Lower lobe of right lung (tissue), 2 donors: ENCODE measurements around the gene SASH1. TPM values are rescaled to one million over a fixed set of nuclear protein-coding genes. Genes with fewer than 3 reads are reported as not detected.
A peak's percentile ranks its signal among the peaks of the same experiment; 100 is the strongest.

ENCODE experiments used
- ATAC-seq, 2 donors: fragments of 200-7000 bp; cut with Tn5 transposase; one replicate each; pipeline ENCODE4 v1.9.1; 2020 to 2022; ENCODE audit warnings: mild to moderate bottlenecking in 2 of 2, moderate library complexity in 2 of 2
- DNase-seq: peaks from one replicate; pipeline ENCODE4 v3.0.0-alpha.2; 2020
- H3K27ac ChIP-seq: fragments of 200-600 bp; one replicate; pipeline ENCODE4 v1.8.0; 2022
- H3K27me3 ChIP-seq: fragments of 200-600 bp; one replicate; pipeline ENCODE4 v1.8.0; 2022; ENCODE audit warnings: low read depth
- H3K36me3 ChIP-seq: fragments of 200-600 bp; one replicate; pipeline ENCODE4 v1.8.0; 2022; ENCODE audit warnings: mild to moderate bottlenecking
- H3K4me1 ChIP-seq: fragments of 200-600 bp; one replicate; pipeline ENCODE4 v1.8.0; 2022
- H3K4me3 ChIP-seq: fragments of 200-600 bp; one replicate; pipeline ENCODE4 v1.8.0; 2022; ENCODE audit warnings: mild to moderate bottlenecking
- H3K9me3 ChIP-seq: fragments of 200-600 bp; one replicate; pipeline ENCODE4 v1.8.0; 2022
- CTCF ChIP-seq: fragments of 200-600 bp; IDR thresholded peaks from one replicate; pipeline ENCODE4 v1.8.0; 2022; ENCODE audit warnings: antibody characterized with exemption, mild to moderate bottlenecking
- intact Hi-C: fragments of 100-400 bp; cut with DNase I; formaldehyde crosslinking; loops from one replicate; pipeline ENCODE4 v1.11.0; 2022
- total RNA-seq: library from RNA; stranded (reverse); fragmentation: NEBNext Ultra II Directional; extraction: Animal tissue kit (Norgen Biotek cat#: 25700); gene quantifications from one replicate; pipeline ENCODE4 v1.2.1, GENCODE V29; 2021
- donor health status: DM: no; HTN: yes; CAD: no; lungs with severe emphysema.

The SASH1 gene
- total RNA-seq, 1 donor from 2014 or later, result 103 TPM

GRCh38 chr6:148517470-148517869, 174.8 kb downstream of the SASH1 start:
- H3K36me3 ChIP-seq, result peaks cover 60% of the 10 kb centered on the region
- H3K4me1 ChIP-seq, result peaks cover 28% of the 10 kb centered on the region
- intact Hi-C loops, result no loop called here
- no peaks in the 10 kb centered on the region for H3K27me3 ChIP-seq
- DNase-seq (no peak), ATAC-seq (no peak)
- H3K4me3 ChIP-seq, result no peak overlapping the region
- TF ChIP-seq CTCF, result no peak
- no peak overlapping the region for H3K27ac ChIP-seq
- H3K9me3 ChIP-seq, result no peaks in the 10 kb centered on the region

GRCh38 chr6:148518511-148519156, 176.0 kb downstream of the SASH1 start:
- Histone ChIP-seq H3K27ac (no peak overlapping the region), H3K4me3 (no peak overlapping the region), H3K4me1 (peaks cover 18% of the 10 kb centered on the region), H3K36me3 (peaks cover 60% of the 10 kb centered on the region), H3K27me3 (no peaks in the 10 kb centered on the region), H3K9me3 (no peaks in the 10 kb centered on the region)
- no peak for DNase-seq
- TF ChIP-seq CTCF, result no peak
- intact Hi-C loops, result no loop called here
- ATAC-seq, result no peak

- no peak for TF ChIP-seq CTCF
- intact Hi-C loops, result no loop called here
- ATAC-seq (peak in 1 of 2 donors; percentile 12), DNase-seq (no peak)
- Histone ChIP-seq H3K9me3 (no peaks in the 10 kb centered on the region), H3K4me3 (no peak overlapping the region), H3K27ac (no peak overlapping the region), H3K4me1 (peaks cover 18% of the 10 kb centered on the region), H3K27me3 (no peaks in the 10 kb centered on the region), H3K36me3 (peaks cover 67% of the 10 kb centered on the region)
Observed at GRCh38 chr6:148520109-148520841, 177.6 kb downstream of the SASH1 start.

GRCh38 chr6:148521158-148521557, 178.5 kb downstream of the SASH1 start:
- Histone ChIP-seq H3K9me3 (no peaks in the 10 kb centered on the region), H3K36me3 (peaks cover 73% of the 10 kb centered on the region), H3K4me1 (peaks cover 18% of the 10 kb centered on the region), H3K27me3 (no peaks in the 10 kb centered on the region), H3K27ac (peak overlapping the region; percentile 9), H3K4me3 (no peak overlapping the region)
- intact Hi-C loops, result no loop called here
- no peak for TF ChIP-seq CTCF
- DNase-seq, result no peak
- no peak for ATAC-seq

- intact Hi-C loops, result no loop called here
- H3K27ac ChIP-seq, result no peak overlapping the region
- peaks cover 76% of the 10 kb centered on the region for H3K36me3 ChIP-seq
- no peaks in the 10 kb centered on the region for H3K9me3 ChIP-seq
- H3K27me3 ChIP-seq, result no peaks in the 10 kb centered on the region
- ATAC-seq, result peak in 1 of 2 donors; percentile 27
- H3K4me3 ChIP-seq, result no peak overlapping the region
- DNase-seq, result no peak
- no peak for TF ChIP-seq CTCF
- H3K4me1 ChIP-seq, result peaks cover 16% of the 10 kb centered on the region
Observed at GRCh38 chr6:148521586-148521985, 178.9 kb downstream of the SASH1 start.
